Osteoblast (primary cell): ENCODE results near the gene NCOA1. TPM values are rescaled to one million over a fixed set of nuclear protein-coding genes. Genes with fewer than 3 reads are reported as not detected.
"Not testable (repeated sequence)": the region's sequence is repeated elsewhere in the genome, so short reads cannot be mapped to it uniquely, and the experiment has no call there.

Source experiments
- DNase-seq: peaks from one replicate; pipeline ENCODE4 v3.0.0; 2011; ENCODE audit warnings: low spot score, mixed read lengths; ENCODE audit not compliant: insufficient read length; ENCODE audit errors: missing footprints
- H2AFZ ChIP-seq: 2 replicates; pipeline ENCODE4 v1.6.0; 2011; ENCODE audit warnings: mild to moderate bottlenecking, low read length
- H3K27ac ChIP-seq: 2 replicates; pipeline ENCODE4 v1.5.1; 2011; ENCODE audit warnings: mild to moderate bottlenecking, low read depth, low read length, moderate library complexity
- H3K27me3 ChIP-seq: 2 replicates; pipeline ENCODE4 v1.6.0; 2012; ENCODE audit warnings: mild to moderate bottlenecking, control low read depth, inconsistent platforms, low read length, moderate library complexity; ENCODE audit not compliant: insufficient read depth
- H3K36me3 ChIP-seq: 2 replicates; pipeline ENCODE4 v1.5.1; 2011; ENCODE audit warnings: mild to moderate bottlenecking, low read length, control low read depth, moderate library complexity; ENCODE audit not compliant: insufficient read depth
- H3K4me1 ChIP-seq: 2 replicates; pipeline ENCODE4 v1.5.1; 2011; ENCODE audit warnings: mild to moderate bottlenecking, low read length, control low read depth, moderate library complexity; ENCODE audit not compliant: insufficient read depth
- H3K4me2 ChIP-seq: 2 replicates; pipeline ENCODE4 v1.6.0; 2011; ENCODE audit warnings: mild to moderate bottlenecking, low read length; ENCODE audit not compliant: insufficient read depth
- H3K4me3 ChIP-seq: fragments of 200-600 bp; sonication (generic); 3 replicates; pipeline ENCODE4 v1.5.1; 2012; ENCODE audit warnings: mild to moderate bottlenecking, low read length, inconsistent platforms; ENCODE audit not compliant: insufficient read depth
- H3K79me2 ChIP-seq: 2 replicates; pipeline ENCODE4 v1.6.0; 2012; ENCODE audit warnings: mild to moderate bottlenecking, low read length, control low read depth, inconsistent platforms; ENCODE audit not compliant: insufficient read depth
- H3K9me3 ChIP-seq: 2 replicates; pipeline ENCODE4 v1.5.1; 2011; ENCODE audit warnings: low read depth, low read length, control low read depth
- H4K20me1 ChIP-seq: 2 replicates; pipeline ENCODE4 v1.6.0; 2012; ENCODE audit warnings: mild to moderate bottlenecking, low read length, control low read depth; ENCODE audit not compliant: insufficient read depth
- CTCF ChIP-seq: IDR thresholded peaks from 2 replicates; pipeline ENCODE4 v1.5.1; 2011; ENCODE audit warnings: mild to moderate bottlenecking, low read depth, low read length, moderate library complexity; ENCODE audit errors: extremely low read depth
- total RNA-seq: library from RNA; depleted of rRNA; stranded (reverse); fragments of >200 nt; gene quantifications from 2 replicates; pipeline ENCODE4 v1.2.3, GENCODE V29; 2012

The NCOA1 gene
- total RNA-seq, 1 donor, result 23.2 TPM

- peak; percentile 31 for TF ChIP-seq CTCF
- H3K4me3 ChIP-seq, result no peak overlapping the region
- no peak overlapping the region for H3K27ac ChIP-seq
- H3K36me3 ChIP-seq, result no peaks in the 10 kb centered on the region
- peaks cover 3% of the 10 kb centered on the region for H3K79me2 ChIP-seq
- no peaks in the 10 kb centered on the region for H3K9me3 ChIP-seq
- H2AFZ ChIP-seq, result no peak overlapping the region
- no peak for DNase-seq
- no peaks in the 10 kb centered on the region for H3K27me3 ChIP-seq
- no peaks in the 10 kb centered on the region for H3K4me1 ChIP-seq
- no peak overlapping the region for H3K4me2 ChIP-seq
- peaks cover 5% of the 10 kb centered on the region for H4K20me1 ChIP-seq
These were observed 52.2 kb downstream of the NCOA1 start for GRCh38 chr2:24543252-24543651.

DNA sequence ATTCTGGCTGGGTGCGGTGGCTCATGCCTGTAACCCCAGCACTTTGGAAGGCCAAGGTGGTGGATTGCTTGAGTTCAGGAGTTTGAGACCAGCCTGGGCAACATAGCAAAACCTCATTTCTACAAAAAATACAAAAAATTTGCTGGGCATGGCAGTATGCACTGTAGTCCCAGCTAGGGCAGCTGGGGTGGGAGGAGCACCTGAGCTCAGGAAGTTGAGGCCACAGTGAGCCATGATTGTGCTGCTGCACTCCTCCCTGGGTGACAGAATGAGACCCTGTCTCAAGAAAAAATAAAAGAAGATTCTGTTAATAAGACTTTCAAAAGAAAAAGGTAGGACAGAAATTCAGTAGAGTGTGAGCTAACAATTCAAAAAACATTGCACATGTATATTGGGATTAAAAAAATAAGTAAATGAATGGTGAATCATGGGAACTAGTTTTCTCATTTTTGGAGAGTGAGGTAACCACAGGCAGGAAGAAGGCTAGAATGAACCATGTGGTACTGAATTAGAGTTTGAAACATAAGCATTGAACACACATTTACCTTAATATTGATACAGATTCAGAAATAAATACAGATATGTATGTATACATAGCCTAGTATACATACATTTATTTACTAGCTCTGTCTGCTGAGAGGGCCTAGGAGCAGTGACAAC lies 53.5 kb downstream of the NCOA1 start:
- H3K9me3 ChIP-seq, result no peaks in the 10 kb centered on the region
- DNase-seq, result no peak

DNA sequence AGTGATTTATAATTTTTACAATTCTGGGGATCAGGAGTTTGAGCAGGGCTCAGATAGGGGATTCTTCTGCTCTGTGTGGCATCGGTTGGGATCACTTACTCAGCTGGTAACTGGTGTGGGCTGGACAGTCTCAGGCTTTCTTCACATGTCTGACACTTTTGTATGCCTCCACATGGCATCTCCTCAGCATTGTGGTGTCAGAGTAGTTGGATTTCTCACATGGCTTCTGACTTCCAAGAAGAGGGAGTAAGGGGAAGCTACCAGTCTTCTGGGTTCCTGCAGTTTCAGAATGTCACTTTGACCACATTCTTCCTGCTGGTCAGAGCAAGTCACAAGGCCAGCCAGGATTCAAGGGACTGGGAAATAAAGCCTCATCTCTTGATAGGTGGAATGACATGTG lies 55.6 kb downstream of the NCOA1 start:
- H4K20me1 ChIP-seq, result peaks cover 5% of the 10 kb centered on the region
- H3K79me2 ChIP-seq, result peaks cover 3% of the 10 kb centered on the region
- no peaks in the 10 kb centered on the region for H3K27me3 ChIP-seq
- H2AFZ ChIP-seq, result no peak overlapping the region
- no peak for TF ChIP-seq CTCF
- no peak for DNase-seq
- no peaks in the 10 kb centered on the region for H3K36me3 ChIP-seq
- no peak overlapping the region for H3K4me3 ChIP-seq
- no peak overlapping the region for H3K27ac ChIP-seq
- H3K9me3 ChIP-seq, result no peaks in the 10 kb centered on the region
- no peak overlapping the region for H3K4me2 ChIP-seq
- H3K4me1 ChIP-seq, result no peaks in the 10 kb centered on the region

More for the DNA sequence above, 53.5 kb downstream of the NCOA1 start:
- Histone ChIP-seq H3K79me2 (peaks cover 3% of the 10 kb centered on the region), H3K4me2 (no peak overlapping the region), H2AFZ (no peak overlapping the region), H3K27me3 (no peaks in the 10 kb centered on the region), H3K4me3 (no peak overlapping the region), H3K36me3 (no peaks in the 10 kb centered on the region), H3K27ac (no peak overlapping the region), H4K20me1 (peaks cover 5% of the 10 kb centered on the region), H3K4me1 (no peaks in the 10 kb centered on the region)
- TF ChIP-seq CTCF, result no peak

DNA sequence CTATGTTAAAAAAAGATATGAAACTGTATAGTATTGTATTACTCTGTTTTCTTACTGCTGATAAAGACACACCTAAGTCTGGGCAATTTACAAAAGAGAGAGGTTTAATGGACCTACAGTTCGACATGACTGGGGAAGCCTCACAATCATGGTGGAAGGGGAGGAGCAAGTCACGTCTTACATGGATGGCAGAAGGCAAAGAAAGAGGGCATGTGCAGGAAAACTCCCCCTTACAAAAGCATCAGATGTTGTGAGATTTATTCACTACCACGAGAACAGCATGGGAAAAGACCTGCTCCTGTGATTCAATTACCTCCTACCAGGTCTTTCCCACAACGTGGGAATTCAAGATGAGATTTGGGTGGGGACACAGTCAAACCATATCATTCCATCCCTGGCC lies 57.0 kb downstream of the NCOA1 start:
- no peak overlapping the region for H3K4me3 ChIP-seq
- H3K4me1 ChIP-seq, result no peaks in the 10 kb centered on the region
- TF ChIP-seq CTCF, result no peak
- H3K36me3 ChIP-seq, result no peaks in the 10 kb centered on the region
- no peak for DNase-seq
- no peak overlapping the region for H3K4me2 ChIP-seq
- peaks cover 5% of the 10 kb centered on the region for H4K20me1 ChIP-seq
- no peak overlapping the region for H3K27ac ChIP-seq
- H3K79me2 ChIP-seq, result peaks cover 3% of the 10 kb centered on the region
- no peaks in the 10 kb centered on the region for H3K27me3 ChIP-seq
- no peaks in the 10 kb centered on the region for H3K9me3 ChIP-seq
- no peak overlapping the region for H2AFZ ChIP-seq

DNA sequence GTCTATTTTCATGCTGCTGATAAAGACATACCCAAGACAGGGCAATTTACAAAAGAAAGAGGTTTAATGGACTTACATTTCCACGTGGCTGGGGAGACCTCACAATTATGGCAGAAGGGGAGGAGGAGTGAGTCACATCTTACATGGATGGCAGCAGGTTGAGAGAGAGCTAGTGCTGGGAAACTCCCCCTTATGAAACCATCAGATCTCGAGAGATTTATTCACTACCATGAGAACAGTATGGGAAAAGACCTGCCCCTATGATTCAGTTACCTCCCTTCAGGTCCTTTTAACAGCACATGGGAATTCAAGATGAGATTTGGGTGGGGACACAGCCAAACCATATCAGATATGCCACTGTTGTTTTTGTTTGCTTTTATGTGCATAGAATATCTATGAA lies 59.2 kb downstream of the NCOA1 start:
- H3K4me2 ChIP-seq, H3K36me3 ChIP-seq, H3K27ac ChIP-seq, H3K4me1 ChIP-seq, H4K20me1 ChIP-seq, DNase-seq, H3K9me3 ChIP-seq, H3K4me3 ChIP-seq, H3K27me3 ChIP-seq, H2AFZ ChIP-seq, H3K79me2 ChIP-seq: not testable (repeated sequence)
